HEK293 (cell line): Measurements from ENCODE around the gene TSEN2.

Experiments used
- CTCF ChIA-PET: fragments of 350-600 bp; formaldehyde crosslinking; extraction: SDS; loops from one replicate; lab custom pipeline; 2021; ENCODE audit warnings: antibody characterized with exemption; lab: Yijun Ruan, JAX
- POLR2A ChIA-PET: fragments of 300-600 bp; formaldehyde crosslinking; extraction: SDS; loops from one replicate; lab custom pipeline; 2020; ENCODE audit warnings: antibody characterized with exemption, inconsistent platforms; lab: Yijun Ruan, JAX
- H3K27ac ChIP-seq: fragments of 200-500 bp; sonication (Bioruptor generic); 2 replicates; pipeline ENCODE4 v1.5.1; 2014; ENCODE audit warnings: low read depth, low read length, control low read depth, inconsistent platforms; ENCODE audit errors: extremely low read depth
- H3K36me3 ChIP-seq, 2 experiments: fragments of 200-500 bp in 1 of 2; sonication (Bioruptor generic) in 1 of 2; 1 replicate in 1 of 2; 2 replicates in 1 of 2; pipeline ENCODE4 v1.5.1; 2014 to 2017; ENCODE audit warnings: inconsistent platforms in 2 of 2, low read length in 2 of 2; ENCODE audit not compliant: control insufficient read depth in 2 of 2, insufficient read depth in 1 of 2
- H3K4me1 ChIP-seq: fragments of 200-500 bp; sonication (Bioruptor generic); 2 replicates; pipeline ENCODE4 v1.5.1; 2014; ENCODE audit warnings: mild to moderate bottlenecking, low read length, inconsistent platforms; ENCODE audit not compliant: control insufficient read depth, insufficient read depth
- H3K4me3 ChIP-seq: 2 replicates; pipeline ENCODE4 v1.5.1; 2011; ENCODE audit warnings: low read depth, mild to moderate bottlenecking, control low read depth, low read length, moderate library complexity
- H3K9me3 ChIP-seq: fragments of 200-500 bp; sonication (Bioruptor generic); 2 replicates; pipeline ENCODE4 v1.5.1; 2014; ENCODE audit warnings: low read depth, low read length, inconsistent platforms; ENCODE audit not compliant: control insufficient read depth, insufficient read depth
- IKZF3 ChIP-seq: fragments of 450-650 bp; IDR thresholded peaks from 2 replicates; pipeline ENCODE4 v1.5.0; 2018; ENCODE audit warnings: missing biosample characterization, mild to moderate bottlenecking, missing genetic modification characterization, moderate library complexity
- SETDB1 ChIP-seq: IDR thresholded peaks from one replicate; pipeline ENCODE4 v1.6.1; 2017; ENCODE audit warnings: mild to moderate bottlenecking, low read length, moderate library complexity, mixed read lengths; ENCODE audit not compliant: insufficient read length
- TRIM28 ChIP-seq: IDR thresholded peaks from 2 replicates; pipeline ENCODE4 v1.6.1; 2011; ENCODE audit warnings: low read length, control low read depth, borderline replicate concordance
- YY2 ChIP-seq: fragments of 450-650 bp; formaldehyde crosslinking; IDR thresholded peaks from 2 replicates; pipeline ENCODE4 v1.5.1; 2016; ENCODE audit warnings: missing biosample characterization, missing genetic modification characterization
- ZBTB21 ChIP-seq: fragments of 450-650 bp; formaldehyde crosslinking; IDR thresholded peaks from 2 replicates; pipeline ENCODE4 v1.5.1; 2017; ENCODE audit warnings: missing biosample characterization, missing genetic modification characterization
- ZFP3 ChIP-seq: fragments of 450-650 bp; formaldehyde crosslinking; IDR thresholded peaks from 2 replicates; pipeline ENCODE4 v1.5.1; 2016; ENCODE audit warnings: low read depth, missing biosample characterization, missing genetic modification characterization
- ZNF2 ChIP-seq: fragments of 450-650 bp; formaldehyde crosslinking; IDR thresholded peaks from 2 replicates; pipeline ENCODE4 v1.5.1; 2016; ENCODE audit warnings: missing biosample characterization, missing genetic modification characterization
- ZNF274 ChIP-seq, 2 experiments: fragments of 200-500 bp in 1 of 2; fragments of 450-650 bp in 1 of 2; sonication (Bioruptor generic) in 1 of 2; formaldehyde crosslinking in 1 of 2; IDR thresholded peaks; 2 replicates each; pipeline versions ENCODE4 v1.5.1 to v1.6.1; 2014 to 2016; ENCODE audit warnings: borderline replicate concordance in 1 of 2, inconsistent platforms in 1 of 2, low read length in 1 of 2, missing biosample characterization in 1 of 2, missing genetic modification characterization in 1 of 2
- ZNF366 ChIP-seq: fragments of 450-650 bp; formaldehyde crosslinking; conservative IDR thresholded peaks from 2 replicates; pipeline ENCODE4 v1.5.1; 2016; ENCODE audit warnings: missing biosample characterization, missing genetic modification characterization
- ZNF37A ChIP-seq: fragments of 450-650 bp; IDR thresholded peaks from 2 replicates; pipeline ENCODE4 v1.5.1; 2018; ENCODE audit warnings: missing biosample characterization, missing genetic modification characterization
- ZNF600 ChIP-seq: fragments of 450-650 bp; formaldehyde crosslinking; IDR thresholded peaks from 2 replicates; pipeline ENCODE4 v1.5.1; 2016; ENCODE audit warnings: missing biosample characterization, missing genetic modification characterization
- ZNF785 ChIP-seq: fragments of 450-650 bp; formaldehyde crosslinking; IDR thresholded peaks from 2 replicates; pipeline ENCODE4 v1.5.1; 2016; ENCODE audit warnings: missing biosample characterization, missing genetic modification characterization
- ZNF830 ChIP-seq: fragments of 450-650 bp; IDR thresholded peaks from 2 replicates; pipeline ENCODE4 v1.5.0; 2018; ENCODE audit warnings: missing biosample characterization, missing genetic modification characterization, low read depth, mild to moderate bottlenecking, moderate library complexity
- TF ChIP-seq, protein P1 (sequence below): fragments of 450-650 bp; formaldehyde crosslinking; IDR thresholded peaks from 2 replicates; pipeline ENCODE4 v1.5.1; 2016; ENCODE audit warnings: missing biosample characterization, missing genetic modification characterization
- TF ChIP-seq, protein P2 (sequence below): fragments of 450-650 bp; formaldehyde crosslinking; IDR thresholded peaks from 2 replicates; pipeline ENCODE4 v1.5.1; 2016; ENCODE audit warnings: missing biosample characterization, missing genetic modification characterization
- TF ChIP-seq, protein P3 (sequence below): fragments of 450-650 bp; formaldehyde crosslinking; IDR thresholded peaks from 2 replicates; pipeline ENCODE4 v1.5.1; 2017; ENCODE audit warnings: missing biosample characterization, missing genetic modification characterization

Gene TSEN2

GRCh38 chr3:12553921-12554391 is 69.7 kb downstream of the TSEN2 start (continued):
- TF ChIP-seq, protein P1, sequence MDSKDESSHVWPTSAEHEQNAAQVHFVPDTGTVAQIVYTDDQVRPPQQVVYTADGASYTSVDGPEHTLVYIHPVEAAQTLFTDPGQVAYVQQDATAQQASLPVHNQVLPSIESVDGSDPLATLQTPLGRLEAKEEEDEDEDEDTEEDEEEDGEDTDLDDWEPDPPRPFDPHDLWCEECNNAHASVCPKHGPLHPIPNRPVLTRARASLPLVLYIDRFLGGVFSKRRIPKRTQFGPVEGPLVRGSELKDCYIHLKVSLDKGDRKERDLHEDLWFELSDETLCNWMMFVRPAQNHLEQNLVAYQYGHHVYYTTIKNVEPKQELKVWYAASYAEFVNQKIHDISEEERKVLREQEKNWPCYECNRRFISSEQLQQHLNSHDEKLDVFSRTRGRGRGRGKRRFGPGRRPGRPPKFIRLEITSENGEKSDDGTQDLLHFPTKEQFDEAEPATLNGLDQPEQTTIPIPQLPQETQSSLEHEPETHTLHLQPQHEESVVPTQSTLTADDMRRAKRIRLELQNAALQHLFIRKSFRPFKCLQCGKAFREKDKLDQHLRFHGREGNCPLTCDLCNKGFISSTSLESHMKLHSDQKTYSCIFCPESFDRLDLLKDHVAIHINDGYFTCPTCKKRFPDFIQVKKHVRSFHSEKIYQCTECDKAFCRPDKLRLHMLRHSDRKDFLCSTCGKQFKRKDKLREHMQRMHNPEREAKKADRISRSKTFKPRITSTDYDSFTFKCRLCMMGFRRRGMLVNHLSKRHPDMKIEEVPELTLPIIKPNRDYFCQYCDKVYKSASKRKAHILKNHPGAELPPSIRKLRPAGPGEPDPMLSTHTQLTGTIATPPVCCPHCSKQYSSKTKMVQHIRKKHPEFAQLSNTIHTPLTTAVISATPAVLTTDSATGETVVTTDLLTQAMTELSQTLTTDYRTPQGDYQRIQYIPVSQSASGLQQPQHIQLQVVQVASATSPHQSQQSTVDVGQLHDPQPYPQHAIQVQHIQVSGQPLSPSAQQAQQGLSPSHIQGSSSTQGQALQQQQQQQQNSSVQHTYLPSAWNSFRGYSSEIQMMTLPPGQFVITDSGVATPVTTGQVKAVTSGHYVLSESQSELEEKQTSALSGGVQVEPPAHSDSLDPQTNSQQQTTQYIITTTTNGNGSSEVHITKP (tag by site-specific recombination) = peak; percentile 77
- peak; percentile 30; the same call in 1 of the 2 replicates for TF ChIP-seq IKZF3 (tag by site-specific recombination)

GRCh38 chr3:12556314-12556689 is 72.0 kb downstream of the TSEN2 start:
- Histone ChIP-seq H3K36me3 (no peaks in the 10 kb centered on the region), H3K4me1 (peaks cover 19% of the 10 kb centered on the region), H3K27ac (peak overlapping the region; percentile 87), H3K4me3 (peak overlapping the region; percentile 88), H3K9me3 (no peaks in the 10 kb centered on the region)
- POLR2A ChIA-PET = interaction anchor here (0.6 to 1.7 kb wide), 3 partner anchors 11 to 106 kb away, joined by 4 to 5 read pairs (median 5); partner anchors contain the start of gene MKRN2OS
- TF ChIP-seq TRIM28 = no peak
- TF ChIP-seq, protein P2, sequence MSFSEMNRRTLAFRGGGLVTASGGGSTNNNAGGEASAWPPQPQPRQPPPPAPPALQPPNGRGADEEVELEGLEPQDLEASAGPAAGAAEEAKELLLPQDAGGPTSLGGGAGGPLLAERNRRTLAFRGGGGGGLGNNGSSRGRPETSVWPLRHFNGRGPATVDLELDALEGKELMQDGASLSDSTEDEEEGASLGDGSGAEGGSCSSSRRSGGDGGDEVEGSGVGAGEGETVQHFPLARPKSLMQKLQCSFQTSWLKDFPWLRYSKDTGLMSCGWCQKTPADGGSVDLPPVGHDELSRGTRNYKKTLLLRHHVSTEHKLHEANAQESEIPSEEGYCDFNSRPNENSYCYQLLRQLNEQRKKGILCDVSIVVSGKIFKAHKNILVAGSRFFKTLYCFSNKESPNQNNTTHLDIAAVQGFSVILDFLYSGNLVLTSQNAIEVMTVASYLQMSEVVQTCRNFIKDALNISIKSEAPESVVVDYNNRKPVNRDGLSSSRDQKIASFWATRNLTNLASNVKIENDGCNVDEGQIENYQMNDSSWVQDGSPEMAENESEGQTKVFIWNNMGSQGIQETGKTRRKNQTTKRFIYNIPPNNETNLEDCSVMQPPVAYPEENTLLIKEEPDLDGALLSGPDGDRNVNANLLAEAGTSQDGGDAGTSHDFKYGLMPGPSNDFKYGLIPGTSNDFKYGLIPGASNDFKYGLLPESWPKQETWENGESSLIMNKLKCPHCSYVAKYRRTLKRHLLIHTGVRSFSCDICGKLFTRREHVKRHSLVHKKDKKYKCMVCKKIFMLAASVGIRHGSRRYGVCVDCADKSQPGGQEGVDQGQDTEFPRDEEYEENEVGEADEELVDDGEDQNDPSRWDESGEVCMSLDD = 0 out of 2 replicates have a peak, but pooled peaks have one; percentile 19
- 0 out of 2 replicates have a peak, but pooled peaks have one; percentile 21 for TF ChIP-seq ZNF366 (tag by site-specific recombination)
- TF ChIP-seq, all 188 proteins: peak for 2
- CTCF ChIA-PET = no interaction called here

DNA sequence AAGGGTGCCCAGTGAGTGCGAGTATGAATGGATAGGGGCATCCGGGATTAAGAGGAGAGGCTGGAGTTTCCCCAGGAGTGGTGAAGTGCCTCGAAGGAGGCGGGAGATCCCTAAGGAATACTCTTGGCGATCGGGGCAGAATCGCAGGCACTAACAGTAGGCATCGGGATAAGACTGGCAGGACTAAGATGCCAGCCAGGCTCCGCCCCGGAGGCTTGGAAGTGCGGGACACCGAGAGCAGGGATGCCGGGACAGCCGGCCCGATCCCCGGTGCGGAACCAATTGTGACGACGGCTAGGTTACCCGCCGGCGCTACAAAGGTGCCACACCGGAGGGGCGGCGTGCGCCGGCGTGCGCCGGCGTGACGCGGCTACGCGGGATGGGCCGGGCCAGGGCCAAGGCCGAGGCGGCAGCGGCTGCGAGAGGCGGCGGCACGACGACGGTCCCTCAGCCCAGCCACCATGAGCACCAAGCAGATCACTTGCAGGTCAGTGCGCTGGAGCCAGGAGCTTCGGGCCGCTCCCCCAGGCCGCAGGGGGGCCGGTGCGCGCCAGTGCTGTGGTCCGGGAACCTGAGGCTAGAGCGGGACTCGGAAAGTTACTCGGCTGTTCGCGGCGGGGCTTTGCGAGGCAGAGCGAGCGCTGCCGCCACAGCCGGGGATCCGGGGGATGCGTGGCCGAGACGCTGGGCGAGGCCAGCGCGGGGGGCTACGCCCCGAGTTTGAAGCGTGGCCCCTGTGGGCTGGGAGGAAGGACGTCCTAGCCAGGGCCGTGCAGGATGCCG is 72.6 kb downstream of the TSEN2 start, which contains the start of gene MKRN2:
Gene MKRN2, plus strand, starts transcription at position 398 of the 783 bp plus-strand sequence. Its CDS starts 64 bp downstream, at position 462.
- POLR2A ChIA-PET = interaction anchor here (0.6 to 1.8 kb wide), 4 partner anchors 11 to 105 kb away, joined by 4 to 5 read pairs (median 5); partner anchors contain the start of genes MKRN2OS and TSEN2
- peaks cover 19% of the 10 kb centered on the region for H3K4me1 ChIP-seq
- CTCF ChIA-PET = no interaction called here
- H3K4me3 ChIP-seq = peak within 1 kb of the TSS; percentile 88
- H3K36me3 ChIP-seq = no peaks in the 10 kb centered on the region
- H3K9me3 ChIP-seq = no peaks in the 10 kb centered on the region
- H3K27ac ChIP-seq = peak within 1 kb of the TSS; percentile 87
- peak; percentile 72 for TF ChIP-seq YY2 (tag by site-specific recombination)
- TF ChIP-seq ZNF600 = peak; percentile 91
- no peak for TF ChIP-seq ZNF274 (IDR thresholded peaks at IDR 0.05; ENCODE audit: low read length)
- TF ChIP-seq ZNF274 (tag by site-specific recombination; IDR thresholded peaks at IDR 0.05; ENCODE audit: borderline replicate concordance) = no peak
- TF ChIP-seq ZNF830 = no peak
- peak; percentile 44; the same call in 1 of the 2 replicates for TF ChIP-seq ZNF37A (tag by site-specific recombination)
- TF ChIP-seq SETDB1 = no peak
- TF ChIP-seq ZNF2 (tag by site-specific recombination) = peak; percentile 82
- TF ChIP-seq, protein P3, sequence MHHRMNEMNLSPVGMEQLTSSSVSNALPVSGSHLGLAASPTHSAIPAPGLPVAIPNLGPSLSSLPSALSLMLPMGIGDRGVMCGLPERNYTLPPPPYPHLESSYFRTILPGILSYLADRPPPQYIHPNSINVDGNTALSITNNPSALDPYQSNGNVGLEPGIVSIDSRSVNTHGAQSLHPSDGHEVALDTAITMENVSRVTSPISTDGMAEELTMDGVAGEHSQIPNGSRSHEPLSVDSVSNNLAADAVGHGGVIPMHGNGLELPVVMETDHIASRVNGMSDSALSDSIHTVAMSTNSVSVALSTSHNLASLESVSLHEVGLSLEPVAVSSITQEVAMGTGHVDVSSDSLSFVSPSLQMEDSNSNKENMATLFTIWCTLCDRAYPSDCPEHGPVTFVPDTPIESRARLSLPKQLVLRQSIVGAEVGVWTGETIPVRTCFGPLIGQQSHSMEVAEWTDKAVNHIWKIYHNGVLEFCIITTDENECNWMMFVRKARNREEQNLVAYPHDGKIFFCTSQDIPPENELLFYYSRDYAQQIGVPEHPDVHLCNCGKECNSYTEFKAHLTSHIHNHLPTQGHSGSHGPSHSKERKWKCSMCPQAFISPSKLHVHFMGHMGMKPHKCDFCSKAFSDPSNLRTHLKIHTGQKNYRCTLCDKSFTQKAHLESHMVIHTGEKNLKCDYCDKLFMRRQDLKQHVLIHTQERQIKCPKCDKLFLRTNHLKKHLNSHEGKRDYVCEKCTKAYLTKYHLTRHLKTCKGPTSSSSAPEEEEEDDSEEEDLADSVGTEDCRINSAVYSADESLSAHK = peak; percentile 21; the same call in 1 of the 2 replicates
- TF ChIP-seq ZBTB21 = peak; percentile 22; the same call in 1 of the 2 replicates
- TF ChIP-seq, protein P2 = peak; percentile 72
- TF ChIP-seq ZFP3 (tag by site-specific recombination) = no peak
- peak; percentile 77 for TF ChIP-seq ZNF785 (tag by site-specific recombination)
